Mesothelial cell of epicardium (in vitro differentiated cells): Measurements from ENCODE around the gene TMEM87A. TPM values are rescaled to one million over a fixed set of nuclear protein-coding genes. Genes with fewer than 3 reads are reported as not detected.

Source experiments
- DNase-seq, 2 experiments: peaks; one replicate each; pipeline ENCODE4 v3.0.0; 2021; ENCODE audit warnings: low spot score in 2 of 2; ENCODE audit not compliant: unreplicated experiment in 2 of 2
- H3K27ac Mint-ChIP-seq: 2 replicates; pipeline ENCODE4 v1.8.0; 2021; ENCODE audit warnings: mixed read lengths
- H3K27me3 Mint-ChIP-seq: 2 replicates; pipeline ENCODE4 v1.8.0; 2021; ENCODE audit warnings: low read depth, mixed read lengths
- H3K36me3 Mint-ChIP-seq: 2 replicates; pipeline ENCODE4 v1.8.0; 2021; ENCODE audit warnings: mixed read lengths
- H3K4me1 Mint-ChIP-seq: 2 replicates; pipeline ENCODE4 v1.8.0; 2021; ENCODE audit warnings: mixed read lengths
- H3K4me3 Mint-ChIP-seq: 2 replicates; pipeline ENCODE4 v1.8.0; 2021; ENCODE audit warnings: mild to moderate bottlenecking, moderate library complexity, mixed read lengths
- H3K9me3 Mint-ChIP-seq: 2 replicates; pipeline ENCODE4 v1.8.0; 2021; ENCODE audit warnings: mixed read lengths
- CTCF ChIP-seq: fragments of 200-600 bp; sonication (generic); IDR thresholded peaks from one replicate; pipeline ENCODE4 v1.5.0; 2021; ENCODE audit warnings: antibody characterized with exemption; ENCODE audit not compliant: unreplicated experiment
- total RNA-seq: library from RNA; stranded (reverse); gene quantifications from 3 replicates; pipeline ENCODE4 v1.2.1, GENCODE V29; 2021

Gene TMEM87A
- total RNA-seq, 1 donor from 2014 or later = 56.1 TPM

DNA sequence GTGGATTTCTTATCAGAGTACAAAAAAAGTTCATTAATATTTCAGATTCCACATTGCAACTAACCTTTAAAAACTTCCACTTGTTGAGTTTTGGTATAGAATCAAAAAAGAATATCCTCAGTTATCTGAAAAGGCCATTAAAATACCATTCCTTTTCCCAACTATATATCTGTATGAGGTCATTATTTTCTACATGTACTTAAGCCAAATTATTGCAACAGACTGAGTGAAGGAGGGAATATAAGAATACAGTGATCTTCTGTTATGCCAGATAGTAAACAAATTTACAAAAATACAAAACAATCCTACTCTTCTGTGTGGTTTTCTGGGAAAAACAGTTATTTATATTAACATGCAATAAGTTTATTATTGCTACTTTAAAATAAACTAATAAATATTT, 5.9 kb downstream of the TMEM87A start:
- H3K4me3 Mint-ChIP-seq = no peak overlapping the region
- peaks cover 19% of the 10 kb centered on the region for H3K4me1 Mint-ChIP-seq
- H3K36me3 Mint-ChIP-seq = peaks cover 40% of the 10 kb centered on the region
- no peak overlapping the region for H3K27ac Mint-ChIP-seq
- no peaks in the 10 kb centered on the region for H3K27me3 Mint-ChIP-seq
- peaks cover 7% of the 10 kb centered on the region for H3K9me3 Mint-ChIP-seq
- no peak for TF ChIP-seq CTCF
- no peak for DNase-seq

DNA sequence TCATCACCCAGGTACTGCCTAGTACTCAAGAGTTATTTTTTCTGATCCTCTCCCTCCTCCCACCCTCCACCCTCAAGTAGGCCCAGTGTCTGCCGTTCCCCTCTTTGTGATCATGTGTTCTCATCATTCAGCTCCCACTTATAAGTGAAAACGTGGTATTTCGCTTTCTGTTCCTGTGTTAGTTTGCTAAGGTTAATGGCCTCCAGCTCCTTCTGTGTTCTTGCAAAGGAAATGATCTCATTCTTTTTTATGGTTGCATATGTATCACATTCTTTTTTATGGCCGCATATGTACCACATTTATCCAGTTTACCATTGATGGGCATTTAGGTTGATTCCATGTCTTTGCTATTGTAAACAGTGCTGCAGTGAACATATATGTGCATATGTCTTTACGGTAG, 8.4 kb downstream of the TMEM87A start:
- peaks cover 53% of the 10 kb centered on the region for H3K36me3 Mint-ChIP-seq
- TF ChIP-seq CTCF = no peak
- H3K4me3 Mint-ChIP-seq = no peak overlapping the region
- no peak for DNase-seq
- no peaks in the 10 kb centered on the region for H3K27me3 Mint-ChIP-seq
- H3K4me1 Mint-ChIP-seq = peaks cover 6% of the 10 kb centered on the region
- H3K9me3 Mint-ChIP-seq = peaks cover 7% of the 10 kb centered on the region
- H3K27ac Mint-ChIP-seq = no peak overlapping the region

DNA sequence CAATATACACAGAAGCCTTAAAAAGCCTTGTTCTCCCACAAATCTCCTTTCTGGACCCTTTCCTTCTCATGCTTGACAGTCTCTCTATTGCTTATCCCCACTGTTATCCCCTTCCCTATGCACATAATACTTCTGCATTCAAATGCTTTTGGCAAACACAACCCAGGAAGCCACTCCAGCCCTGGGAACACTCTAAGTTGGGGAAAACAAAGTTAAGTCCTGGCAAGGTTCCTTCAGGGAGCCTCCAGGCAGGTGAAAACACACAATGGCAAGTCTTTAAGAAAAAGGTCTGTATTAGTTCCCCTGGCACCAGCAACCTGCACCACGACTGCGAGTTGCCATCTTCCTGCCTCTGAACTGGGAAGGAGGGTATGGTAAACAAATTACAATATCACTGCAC, 19.9 kb downstream of the TMEM87A start:
- Mint-ChIP-seq H3K9me3 (peaks cover 61% of the 10 kb centered on the region), H3K27me3 (no peaks in the 10 kb centered on the region), H3K4me3 (no peak overlapping the region), H3K27ac (no peak overlapping the region), H3K4me1 (no peaks in the 10 kb centered on the region), H3K36me3 (peaks cover 81% of the 10 kb centered on the region)
- DNase-seq = no peak
- TF ChIP-seq CTCF = no peak

DNA sequence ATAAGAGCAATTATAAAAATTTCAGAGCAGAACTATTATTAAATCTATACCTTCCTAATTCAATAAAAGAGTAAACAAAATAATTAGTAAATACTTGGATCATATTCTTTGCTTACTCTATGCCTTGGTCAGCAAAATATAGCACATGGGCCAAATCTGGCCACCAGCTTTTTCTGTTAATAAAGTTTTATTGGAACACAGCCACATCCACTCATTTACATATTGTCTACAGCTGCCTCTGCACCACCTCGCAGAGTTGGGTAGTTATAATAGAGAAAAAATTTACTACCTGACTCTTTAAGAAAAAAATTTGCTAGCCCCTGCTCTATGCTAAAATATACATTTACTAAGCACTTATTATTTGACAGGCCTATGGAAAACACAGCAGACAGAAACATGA, 32.4 kb downstream of the TMEM87A start:
- Mint-ChIP-seq H3K27ac (no peak overlapping the region), H3K36me3 (peaks cover 36% of the 10 kb centered on the region), H3K27me3 (no peaks in the 10 kb centered on the region), H3K9me3 (no peaks in the 10 kb centered on the region), H3K4me3 (no peak overlapping the region), H3K4me1 (no peaks in the 10 kb centered on the region)
- TF ChIP-seq CTCF = no peak
- DNase-seq = no peak

- H3K4me1 Mint-ChIP-seq = no peaks in the 10 kb centered on the region
- peaks cover 42% of the 10 kb centered on the region for H3K36me3 Mint-ChIP-seq
- no peak overlapping the region for H3K4me3 Mint-ChIP-seq
- H3K27me3 Mint-ChIP-seq = no peaks in the 10 kb centered on the region
- no peak overlapping the region for H3K27ac Mint-ChIP-seq
- TF ChIP-seq CTCF = no peak
- no peaks in the 10 kb centered on the region for H3K9me3 Mint-ChIP-seq
- DNase-seq = no peak
Measured at GRCh38 chr15:42239528-42240182, 33.6 kb downstream of the TMEM87A start.

DNA sequence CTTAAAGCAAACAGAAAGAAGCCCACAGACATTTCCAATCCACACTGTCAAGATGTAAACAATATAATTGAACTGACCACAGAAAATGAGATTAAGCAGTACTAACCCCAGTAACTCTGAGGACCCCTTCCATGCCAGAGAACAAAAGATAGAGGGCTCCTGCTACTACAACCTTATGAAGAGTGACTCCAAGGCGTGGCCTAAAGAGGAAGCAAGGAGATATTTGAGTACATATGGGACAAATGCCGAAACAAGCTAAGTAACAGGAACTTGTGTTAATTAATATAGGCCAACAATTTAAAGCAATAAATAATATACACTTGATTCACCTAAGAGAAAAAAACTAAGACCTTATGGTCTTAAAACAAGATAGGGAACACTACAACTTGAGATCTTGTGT, 40.1 kb downstream of the TMEM87A start:
- Mint-ChIP-seq H3K36me3 (peaks cover 32% of the 10 kb centered on the region), H3K27ac (no peak overlapping the region), H3K9me3 (no peaks in the 10 kb centered on the region), H3K27me3 (no peaks in the 10 kb centered on the region), H3K4me3 (no peak overlapping the region), H3K4me1 (no peaks in the 10 kb centered on the region)
- TF ChIP-seq CTCF = no peak
- DNase-seq = no peak
